NCI-H2227 (cell line): ENCODE measurements around the gene TMEM63B.
"Not testable (repeated sequence)": the region's sequence is repeated elsewhere in the genome, so short reads cannot be mapped to it uniquely, and the experiment has no call there.

ENCODE experiments used
- DNase-seq: peaks from one replicate; lab custom pipeline; 2025; ENCODE audit not compliant: unreplicated experiment; lab: John Stamatoyannopoulos, UW

TMEM63B gene

GRCh38 chr6:44169154-44169553 is 41.8 kb downstream of the TMEM63B start:
- DNase-seq = no peak

- no peak for DNase-seq
Measured at GRCh38 chr6:44169886-44170570, 42.7 kb downstream of the TMEM63B start.

DNA sequence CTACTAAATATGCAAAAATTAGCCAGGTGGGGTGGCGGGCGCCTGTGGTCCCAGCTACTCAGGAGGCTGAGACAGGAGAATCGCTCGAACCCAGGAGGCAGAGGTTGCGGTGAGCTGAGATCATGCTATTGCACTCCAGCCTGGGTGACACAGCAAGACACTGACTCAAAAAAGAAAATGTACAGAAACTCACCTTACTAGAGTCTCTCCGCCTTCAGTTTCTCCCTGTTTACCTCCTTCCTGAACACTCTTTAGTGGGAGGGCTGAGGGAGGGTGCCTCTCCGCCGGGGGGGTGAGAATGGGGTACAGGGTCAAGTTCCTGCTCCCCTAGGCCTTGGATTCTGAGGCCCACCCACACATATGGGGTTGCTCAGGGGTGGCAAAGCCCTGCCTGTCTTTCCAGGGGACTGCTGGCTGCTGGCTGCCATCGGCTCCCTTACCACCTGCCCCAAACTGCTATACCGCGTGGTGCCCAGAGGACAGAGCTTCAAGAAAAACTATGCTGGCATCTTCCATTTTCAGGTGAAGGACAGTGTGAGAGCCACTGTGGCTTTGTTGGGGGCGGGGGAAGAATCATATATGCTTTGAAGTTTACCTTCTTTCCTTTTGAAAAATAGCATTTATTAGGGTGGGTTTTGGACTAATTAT is 44.7 kb downstream of the TMEM63B start:
- no peak for DNase-seq

- DNase-seq = peak; percentile 73
Measured at GRCh38 chr6:44172731-44173500, 45.6 kb downstream of the TMEM63B start.

DNA sequence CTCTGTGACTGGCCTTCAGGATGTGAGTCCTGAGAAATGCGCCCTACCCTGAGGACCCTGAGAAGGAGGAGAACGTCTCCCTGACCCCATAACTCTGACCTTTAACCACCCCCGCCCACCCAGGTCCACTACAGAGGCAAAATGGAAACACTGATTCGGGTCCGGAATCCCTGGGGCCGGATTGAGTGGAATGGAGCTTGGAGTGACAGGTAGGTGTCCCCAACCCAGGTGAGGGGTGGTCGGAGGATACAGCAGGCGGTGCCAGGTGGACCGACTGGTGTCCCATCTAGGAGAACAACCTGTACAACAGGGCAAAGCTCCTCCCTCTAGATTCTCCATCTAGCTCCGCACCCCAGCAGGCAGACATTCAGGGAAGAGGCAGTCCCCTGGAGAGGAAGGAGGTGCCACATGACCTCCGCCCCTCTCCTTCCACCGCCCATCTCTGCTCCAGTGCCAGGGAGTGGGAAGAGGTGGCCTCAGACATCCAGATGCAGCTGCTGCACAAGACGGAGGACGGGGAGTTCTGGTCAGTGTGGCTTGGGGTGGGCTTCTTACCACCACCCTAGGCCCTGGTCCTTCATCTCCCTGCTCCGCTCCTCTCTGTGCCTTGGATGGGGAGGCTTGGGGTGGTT is 48.9 kb downstream of the TMEM63B start:
- DNase-seq = no peak

DNA sequence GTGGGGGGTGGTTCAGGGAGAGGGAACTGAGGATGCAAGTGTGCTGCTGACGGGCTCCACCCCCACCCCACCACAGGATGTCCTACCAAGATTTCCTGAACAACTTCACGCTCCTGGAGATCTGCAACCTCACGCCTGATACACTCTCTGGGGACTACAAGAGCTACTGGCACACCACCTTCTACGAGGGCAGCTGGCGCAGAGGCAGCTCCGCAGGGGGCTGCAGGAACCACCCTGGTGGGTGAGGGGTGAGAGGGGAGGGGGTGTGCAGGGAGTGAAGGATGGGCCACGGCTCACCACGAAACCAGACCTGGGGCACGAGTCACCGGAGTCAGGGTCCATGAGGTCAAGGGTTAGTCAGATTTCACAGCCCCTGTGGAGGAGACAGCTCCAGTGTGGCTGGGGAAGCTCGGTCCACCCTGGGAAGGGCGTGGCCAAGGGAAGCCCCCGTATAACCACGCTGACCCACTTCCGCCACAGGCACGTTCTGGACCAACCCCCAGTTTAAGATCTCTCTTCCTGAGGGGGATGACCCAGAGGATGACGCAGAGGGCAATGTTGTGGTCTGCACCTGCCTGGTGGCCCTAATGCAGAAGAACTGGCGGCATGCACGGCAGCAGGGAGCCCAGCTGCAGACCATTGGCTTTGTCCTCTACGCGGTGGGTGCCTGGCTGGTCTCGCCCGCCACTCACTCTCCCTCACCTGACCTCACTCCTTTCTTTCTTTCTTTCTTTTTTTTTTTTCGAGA is 49.6 kb downstream of the TMEM63B start:
- DNase-seq = no peak

DNA sequence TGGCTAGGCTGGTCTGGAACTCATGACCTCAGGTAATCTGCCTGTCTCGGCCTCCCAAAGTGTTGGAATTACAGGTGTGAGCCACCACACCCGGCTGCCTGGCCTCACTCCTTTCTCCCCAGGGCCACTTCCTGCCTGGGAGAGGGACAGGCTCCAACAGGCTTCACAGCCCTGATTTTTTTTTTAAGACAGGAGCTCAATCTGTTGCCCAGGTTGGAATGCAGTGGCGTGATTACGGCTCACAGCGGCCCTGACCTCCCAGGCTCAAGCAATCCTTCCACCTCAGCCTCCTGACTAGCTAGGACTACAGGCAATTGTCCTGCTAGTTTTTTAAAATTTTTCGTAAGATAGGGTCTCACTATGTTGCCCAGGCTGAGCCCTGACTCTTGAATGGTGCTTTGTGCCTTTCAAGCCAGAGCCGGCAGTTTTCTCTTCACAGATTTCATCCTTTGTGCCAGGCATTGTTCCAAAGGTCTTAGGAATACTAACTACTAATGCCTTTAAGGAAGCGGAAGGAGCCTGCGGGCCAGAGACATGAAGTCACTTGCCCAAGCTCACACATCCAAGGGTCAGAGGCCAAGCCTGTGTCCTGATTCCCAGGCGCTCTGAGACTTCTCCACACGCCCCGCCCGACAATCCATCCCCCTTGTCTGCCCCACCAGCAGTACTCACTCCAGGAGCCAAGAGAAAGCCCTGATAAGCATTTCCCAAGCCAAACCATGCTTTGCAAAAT is 50.5 kb downstream of the TMEM63B start:
- no peak for DNase-seq

DNA sequence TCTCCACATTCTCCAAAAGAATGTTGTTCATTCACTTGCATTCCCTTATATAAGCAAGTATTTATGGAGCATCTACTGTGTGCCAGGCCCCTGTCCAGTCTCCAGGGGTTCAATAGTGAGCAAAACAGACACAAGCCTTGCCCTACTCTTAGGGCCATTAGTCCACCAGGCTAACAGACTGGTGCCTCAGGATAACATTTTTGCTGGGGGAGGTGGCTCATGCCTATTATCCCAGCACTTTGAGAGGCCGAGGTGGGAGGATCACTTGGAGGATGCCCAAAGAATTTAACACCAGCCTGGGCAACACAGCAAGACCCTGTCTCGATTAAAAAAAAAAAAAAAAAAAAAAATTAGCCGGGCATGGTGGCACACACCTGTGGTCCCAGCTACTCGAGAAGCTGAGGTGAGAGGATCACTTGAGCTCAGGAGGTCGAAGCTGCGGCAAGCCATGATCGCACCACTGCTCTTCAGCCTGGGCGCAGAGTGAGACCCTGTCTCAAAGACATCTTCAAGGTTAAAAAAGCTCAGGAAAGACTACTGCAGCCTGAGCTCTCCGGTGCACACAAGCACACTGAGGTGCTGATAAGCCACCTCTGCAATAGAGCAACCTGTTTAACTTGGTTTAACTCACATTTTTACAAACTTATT is 51.2 kb downstream of the TMEM63B start:
- no peak for DNase-seq

- DNase-seq = no peak
Measured at GRCh38 chr6:44179072-44179536, 51.8 kb downstream of the TMEM63B start.

GRCh38 chr6:44179648-44180047 is 52.3 kb downstream of the TMEM63B start:
- no peak for DNase-seq

GRCh38 chr6:44180406-44180805 is 53.1 kb downstream of the TMEM63B start:
- no peak for DNase-seq

- DNase-seq = no peak
Measured at GRCh38 chr6:44180886-44181285, 53.5 kb downstream of the TMEM63B start.

DNA sequence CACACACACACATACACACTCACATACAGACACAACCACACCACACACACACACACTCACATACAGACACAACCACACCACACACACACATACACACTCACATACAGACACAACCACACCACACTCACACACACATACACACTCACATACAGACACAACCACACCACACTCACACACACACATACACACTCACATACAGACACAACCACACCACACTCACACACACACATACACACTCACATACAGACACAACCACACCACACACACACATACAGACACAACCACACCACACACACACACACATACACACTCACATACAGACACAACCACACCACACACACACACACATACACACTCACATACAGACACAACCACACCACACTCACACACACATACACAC is 54.4 kb downstream of the TMEM63B start:
- DNase-seq = not testable (repeated sequence)

- DNase-seq = no peak
Measured at GRCh38 chr6:44182911-44183390, 55.6 kb downstream of the TMEM63B start.

DNA sequence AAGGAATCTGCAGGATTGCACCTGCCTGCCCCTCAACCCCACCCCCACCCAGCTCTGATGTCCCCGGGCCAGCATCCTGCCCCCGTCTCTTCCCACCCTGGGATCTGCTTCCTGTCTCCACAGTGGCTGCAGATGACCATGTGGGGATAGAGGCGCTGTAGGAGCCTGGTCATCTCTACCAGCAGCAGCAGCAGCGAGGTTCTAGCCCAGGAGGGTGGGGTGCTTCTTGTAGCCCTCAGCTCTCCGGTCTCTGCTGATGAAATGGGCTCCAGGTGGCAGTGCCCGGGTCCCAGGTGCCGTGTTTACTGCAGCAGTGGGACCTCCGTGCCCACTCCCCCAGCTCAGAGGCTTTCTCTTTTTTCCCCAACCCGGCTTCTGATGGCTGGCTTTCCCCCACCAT is 56.4 kb downstream of the TMEM63B start:
- no peak for DNase-seq

DNA sequence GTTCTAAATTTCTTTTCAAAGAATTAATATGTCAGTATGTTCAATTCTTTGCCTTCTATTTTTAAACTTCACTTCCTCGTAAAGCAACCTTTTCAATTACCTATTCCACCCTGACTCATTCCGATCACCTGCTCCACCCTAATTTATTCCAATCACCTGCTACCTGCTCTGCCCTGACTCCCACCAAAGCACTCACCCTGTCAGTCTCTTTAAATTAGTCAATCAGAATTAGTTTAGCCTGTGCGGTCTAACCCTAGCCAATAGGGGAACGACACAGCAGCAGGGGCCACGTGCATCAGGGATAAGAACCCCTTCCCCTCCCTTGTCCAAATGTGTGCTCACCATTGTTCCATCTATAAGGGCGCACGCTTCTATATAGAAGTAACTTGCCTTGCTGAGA is 58.0 kb downstream of the TMEM63B start:
- not testable (repeated sequence) for DNase-seq

- no peak for DNase-seq
Measured at GRCh38 chr6:44185953-44186634, 58.7 kb downstream of the TMEM63B start.

GRCh38 chr6:44186635-44187025 is 59.3 kb downstream of the TMEM63B start:
- no peak for DNase-seq

DNA sequence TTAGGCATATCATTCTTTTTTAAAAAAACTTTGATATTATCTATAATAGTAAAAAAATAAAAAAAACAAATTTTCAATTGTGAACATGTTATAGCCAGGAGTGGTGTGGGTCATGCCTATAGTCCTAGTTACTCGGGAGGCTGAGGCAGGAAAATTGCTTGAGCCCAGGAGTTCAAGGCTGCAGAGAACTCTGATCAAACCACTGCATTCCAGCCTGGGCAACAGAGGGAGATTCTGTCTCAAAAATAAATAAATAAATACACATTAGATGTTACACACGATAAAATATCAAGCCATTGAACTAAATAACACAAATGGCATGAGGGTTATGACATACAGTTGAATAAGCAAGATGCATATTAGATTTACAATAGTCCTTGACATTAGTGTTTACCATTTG is 61.5 kb downstream of the TMEM63B start:
- DNase-seq = no peak
